ENCODE data around the gene PRELID3B.

PRELID3B gene

DNA sequence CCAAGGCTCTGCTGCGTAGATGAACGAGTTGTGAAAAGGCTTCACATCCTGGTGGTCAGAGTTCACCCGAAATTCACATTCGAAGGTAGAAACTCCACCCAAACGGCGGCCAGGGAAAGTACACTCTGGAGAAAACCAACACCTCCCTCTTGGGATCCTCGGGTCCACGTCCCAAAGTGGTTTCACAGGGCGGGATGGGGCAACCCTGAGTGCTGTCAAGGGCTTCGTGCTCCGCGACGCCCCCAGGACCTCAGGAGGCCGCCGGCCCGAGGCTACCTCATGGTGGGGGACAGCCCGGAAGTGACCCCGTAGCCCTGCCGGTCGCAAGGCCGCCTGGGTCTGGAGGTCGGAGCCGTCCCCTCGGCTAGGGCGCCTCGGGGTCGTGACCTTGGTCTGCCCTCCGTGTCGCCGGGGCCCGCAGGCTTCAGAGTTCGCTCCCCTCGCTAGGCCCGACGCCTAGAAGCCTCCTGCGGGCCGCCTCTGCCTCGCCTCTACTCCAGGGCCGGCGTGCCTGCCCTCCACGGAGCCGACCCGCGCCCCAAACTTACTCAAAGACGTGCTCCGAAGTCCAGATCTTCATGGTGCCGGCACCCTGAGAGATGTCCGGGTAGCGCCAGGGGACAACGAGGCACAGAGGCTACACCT lies at the start of gene PRELID3B:
Gene PRELID3B (minus strand): TSS at position 636 of the 645 bp plus-strand sequence. CDS start 56 bp downstream, at position 580.
- DNase-seq (ENCODE audit: low read depth) = no peak

DNA sequence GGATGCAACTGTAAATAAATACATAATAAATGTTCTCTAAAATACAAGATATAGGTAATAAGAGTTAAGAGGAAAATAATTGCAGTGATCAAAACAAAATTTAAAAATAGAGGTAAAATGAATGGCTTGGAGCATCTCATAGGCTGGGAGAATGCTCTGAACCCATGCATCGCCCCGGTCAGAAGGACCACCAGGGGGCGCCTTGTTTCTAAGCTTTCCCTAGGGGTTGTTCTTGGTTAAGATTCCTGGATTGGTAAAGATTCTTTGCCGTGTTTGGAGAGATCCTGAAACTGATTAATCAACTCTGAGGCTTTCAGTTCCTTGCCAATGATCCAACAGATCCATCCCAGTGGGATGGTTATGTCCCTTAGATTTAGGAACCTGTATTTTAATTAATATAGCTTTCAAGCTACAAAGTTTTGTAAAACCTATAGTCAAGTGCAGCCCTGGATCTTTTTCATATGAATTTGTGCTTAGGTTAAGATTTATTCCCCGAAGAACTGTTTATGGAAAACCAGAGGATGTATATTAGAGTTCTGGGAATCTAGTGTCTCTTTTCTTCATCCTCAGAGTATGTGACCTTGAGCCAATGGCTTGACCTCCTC lies 45.3 kb upstream of the PRELID3B start:
- DNase-seq (ENCODE audit: low read depth) = no peak

DNA sequence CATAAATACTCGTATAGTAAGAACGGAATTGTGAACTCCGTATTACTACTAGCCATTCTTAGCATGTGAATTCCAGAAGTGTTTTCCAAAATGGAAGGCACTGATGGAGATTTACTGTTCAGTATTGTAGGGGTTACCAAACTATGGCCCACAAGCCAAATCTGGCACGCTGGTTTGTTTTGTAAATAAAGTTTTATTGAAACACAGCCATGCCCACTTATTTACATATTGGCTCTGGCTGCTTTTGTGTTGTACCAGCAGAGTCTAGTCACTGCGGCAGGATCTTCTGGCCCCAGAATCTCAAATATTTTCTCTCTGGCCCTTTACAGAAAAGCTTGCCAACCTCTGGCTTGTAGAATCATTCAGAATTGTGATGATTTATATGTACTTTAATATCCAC lies 44.3 kb upstream of the PRELID3B start:
- DNase-seq (ENCODE audit: low read depth) = no peak

DNA sequence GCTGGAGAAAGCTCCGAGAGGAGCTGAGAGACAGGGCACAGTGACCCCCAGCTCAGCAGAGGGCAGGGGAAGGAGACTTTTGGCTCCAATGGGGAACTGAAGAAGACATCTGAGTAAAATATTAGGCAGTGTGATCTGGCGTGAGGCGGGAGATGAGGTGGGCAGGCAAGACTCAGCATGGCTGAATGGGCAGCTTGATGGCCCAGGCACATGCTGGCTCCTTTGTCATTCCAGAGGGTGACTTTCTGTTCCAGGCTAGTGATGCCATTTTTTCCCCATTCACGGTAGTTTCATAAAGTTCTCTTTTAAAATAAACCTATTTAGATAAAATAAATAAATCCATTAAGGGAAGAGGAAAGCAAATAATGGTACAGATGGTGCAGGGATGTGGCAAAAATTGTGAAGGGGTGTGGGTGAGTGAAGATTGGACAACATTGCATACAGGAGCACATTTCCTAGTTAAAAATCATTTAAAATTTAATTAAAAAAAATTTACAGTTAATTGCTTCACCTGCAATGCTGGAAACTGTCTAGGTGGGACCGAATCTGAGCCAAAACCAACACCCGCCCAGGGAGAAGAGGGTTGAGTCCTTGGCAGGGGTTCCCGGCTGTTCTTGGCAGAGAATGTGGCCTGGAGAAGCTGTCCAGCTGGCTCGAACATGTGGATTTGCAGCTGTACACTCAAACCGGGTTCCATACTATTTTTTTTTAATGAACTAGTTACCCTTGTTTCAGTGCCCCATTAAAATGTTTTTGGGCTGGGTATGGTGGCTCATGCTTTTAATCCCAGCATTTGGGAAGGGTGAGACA lies 41.7 kb upstream of the PRELID3B start:
- DNase-seq (ENCODE audit: low read depth) = no peak

DNA sequence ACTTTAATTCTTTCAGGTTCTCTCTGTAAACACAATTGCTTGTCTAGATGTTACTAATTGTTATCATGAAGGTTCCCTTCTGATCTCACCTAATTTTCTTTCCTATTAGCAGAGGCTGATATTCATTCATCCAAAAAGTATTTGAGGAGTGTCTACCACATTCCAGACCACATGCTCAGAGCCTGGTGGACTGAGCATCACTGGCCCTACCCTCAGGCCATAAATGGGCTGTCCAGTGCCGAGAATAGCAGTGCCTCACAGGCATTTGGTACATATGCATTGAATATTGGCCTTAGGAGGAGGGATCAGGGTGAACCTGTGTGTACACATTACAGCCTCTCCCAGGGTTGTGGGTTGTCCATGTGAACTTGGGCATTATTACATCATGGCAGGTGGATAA lies 40.4 kb upstream of the PRELID3B start:
- DNase-seq (ENCODE audit: low read depth) = peak; percentile 28

DNA sequence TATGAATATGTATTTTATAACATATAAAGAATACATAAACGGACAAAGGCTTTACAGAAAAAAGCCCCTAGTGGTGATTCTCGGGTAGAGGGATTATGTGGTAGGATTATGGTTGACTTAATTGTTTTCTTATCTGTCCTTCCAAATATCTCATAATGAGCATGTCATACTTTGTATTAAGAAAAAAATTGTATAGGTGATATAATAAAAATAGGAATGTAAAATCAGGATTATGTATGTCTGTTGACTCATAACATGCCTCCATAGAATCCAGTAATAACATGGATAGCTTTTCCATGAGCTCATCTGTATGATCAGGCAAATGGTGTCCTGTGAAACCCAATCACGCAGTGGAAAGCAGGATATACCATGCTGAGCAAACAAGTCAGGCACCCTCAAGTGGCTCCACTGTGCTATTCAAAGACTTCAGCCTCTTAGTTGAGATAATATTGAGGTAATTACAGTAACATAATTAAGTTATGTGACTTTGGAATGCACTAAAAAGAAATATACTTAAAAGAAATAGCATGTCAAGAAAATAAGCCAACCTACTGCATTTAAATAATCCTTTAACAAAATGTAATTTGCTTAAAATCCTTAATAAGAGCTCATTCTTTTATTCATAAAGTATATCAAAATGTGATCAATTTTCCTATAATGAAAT lies 39.6 kb upstream of the PRELID3B start:
- DNase-seq (ENCODE audit: low read depth) = no peak

DNA sequence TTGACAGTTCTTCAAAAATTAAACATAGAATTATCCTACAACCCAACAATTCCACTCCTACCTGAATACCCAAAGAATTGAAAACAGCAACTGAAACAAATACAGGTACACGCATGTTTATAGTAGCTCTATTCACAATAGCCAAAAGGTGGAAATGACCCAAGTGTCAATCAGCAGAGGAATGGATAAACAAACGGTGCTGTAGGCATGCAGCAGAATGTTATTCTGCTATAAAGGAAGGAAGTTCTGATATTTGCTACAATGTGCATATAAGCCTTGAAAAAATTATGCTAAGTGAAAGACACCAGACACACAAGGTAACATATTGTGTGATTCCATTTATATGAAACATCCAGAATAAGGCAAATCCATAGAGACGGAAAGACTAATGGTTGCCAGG lies 38.5 kb upstream of the PRELID3B start:
- no peak for DNase-seq (ENCODE audit: low read depth)

DNA sequence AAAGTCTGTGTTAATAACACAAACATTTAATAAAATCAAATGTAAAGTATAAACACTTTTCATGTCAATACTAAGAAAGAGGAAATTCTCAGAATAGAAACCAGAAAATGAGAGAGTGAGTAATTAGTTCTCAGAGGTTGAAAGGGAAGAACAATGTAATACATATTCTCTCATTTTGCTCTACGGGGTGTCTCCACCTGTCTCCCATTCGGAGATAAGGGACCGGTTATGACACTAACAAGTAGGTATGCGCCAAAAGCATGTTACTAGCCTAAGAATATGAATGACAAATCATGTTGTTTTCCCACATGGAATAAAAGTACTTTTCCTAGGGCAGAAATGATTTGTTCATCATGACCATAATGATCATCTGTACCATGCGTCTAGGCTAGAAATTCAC lies 35.6 kb upstream of the PRELID3B start:
- no peak for DNase-seq (ENCODE audit: low read depth)

DNA sequence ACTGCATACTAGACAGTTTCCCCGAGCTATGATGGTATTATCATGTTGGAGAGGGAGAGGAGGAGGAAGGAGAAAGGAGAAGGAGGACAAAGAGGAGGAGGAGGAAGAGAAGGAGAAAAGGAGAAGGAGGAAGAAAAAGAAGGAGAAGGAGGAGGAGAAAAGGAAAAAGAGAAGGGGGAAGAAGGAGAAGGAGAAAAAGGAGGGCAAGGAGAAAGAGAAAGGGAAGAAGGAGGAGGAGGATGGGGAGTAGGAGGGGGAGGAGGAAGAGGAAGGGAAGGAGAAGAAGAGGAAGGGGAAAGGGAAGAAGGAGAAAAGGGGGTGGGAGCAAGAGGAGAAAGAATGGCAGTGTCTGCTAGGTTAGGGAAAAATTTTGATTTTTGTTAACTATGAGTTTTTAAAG lies 35.1 kb upstream of the PRELID3B start:
- DNase-seq (ENCODE audit: low read depth) = no peak

DNA sequence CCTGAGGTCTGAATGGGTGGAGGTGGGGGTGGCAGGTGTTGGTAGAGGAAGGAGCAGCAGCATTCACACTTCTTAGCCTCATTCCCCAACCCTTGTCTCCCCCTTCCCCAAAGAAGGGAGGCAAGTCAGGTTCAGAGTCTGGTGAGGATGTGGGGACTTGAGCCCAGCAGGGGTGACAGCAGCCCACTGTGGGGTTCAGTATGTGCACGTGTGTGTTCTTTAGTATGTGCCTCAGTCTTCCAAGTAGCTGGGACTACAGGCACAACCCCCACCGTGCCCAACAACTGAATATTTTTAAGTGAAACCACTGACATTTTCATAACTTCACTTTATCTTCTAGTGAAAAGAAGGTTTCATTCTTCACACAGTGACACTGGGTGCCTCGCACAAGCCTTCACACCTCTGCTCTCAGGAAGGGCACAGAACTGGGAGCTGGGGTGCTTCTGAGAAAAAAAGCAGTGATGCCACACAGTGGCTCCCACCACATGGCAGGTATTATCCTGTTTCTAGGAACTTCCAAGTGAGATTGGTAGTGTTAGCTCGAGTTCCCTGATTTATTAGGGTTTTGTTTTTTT lies 33.4 kb upstream of the PRELID3B start:
- DNase-seq (ENCODE audit: low read depth) = no peak

DNA sequence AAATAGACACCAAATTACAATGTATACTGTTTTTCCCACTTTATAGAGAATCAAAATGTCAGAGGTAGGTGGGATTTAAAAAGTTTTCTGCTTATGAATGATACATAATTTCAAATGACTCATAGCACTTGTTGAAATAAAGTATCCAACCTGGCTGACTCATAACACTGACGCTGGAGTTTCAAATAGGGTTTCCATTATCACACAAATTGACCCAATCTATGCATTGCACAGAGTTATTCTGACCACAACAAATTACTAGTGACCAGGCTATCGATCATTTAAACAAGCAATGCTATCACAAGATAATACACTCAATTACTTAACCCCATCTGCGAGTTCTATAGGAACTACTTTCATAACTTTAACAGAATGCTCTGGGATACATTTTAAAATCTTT lies 31.9 kb upstream of the PRELID3B start:
- no peak for DNase-seq (ENCODE audit: low read depth)

DNA sequence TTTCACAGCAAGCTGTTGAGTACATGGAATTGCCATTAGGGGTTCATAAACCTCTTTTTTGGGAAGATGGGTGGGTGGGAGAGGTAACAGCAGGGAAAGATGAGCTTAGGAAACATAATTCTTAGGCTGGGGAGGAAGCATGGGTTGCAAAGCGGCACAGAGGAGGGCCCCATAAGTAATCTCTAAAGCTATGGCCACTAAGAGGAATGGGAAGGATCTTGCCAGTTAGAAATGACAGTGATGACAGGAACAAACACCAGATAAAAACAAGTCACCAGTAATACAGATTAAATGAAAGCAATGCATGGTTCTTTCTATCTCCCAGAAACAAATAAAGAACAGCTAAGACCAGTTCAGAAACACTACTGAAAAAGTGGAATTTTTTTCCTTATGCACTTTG lies 31.0 kb upstream of the PRELID3B start:
- DNase-seq (ENCODE audit: low read depth) = no peak

DNA sequence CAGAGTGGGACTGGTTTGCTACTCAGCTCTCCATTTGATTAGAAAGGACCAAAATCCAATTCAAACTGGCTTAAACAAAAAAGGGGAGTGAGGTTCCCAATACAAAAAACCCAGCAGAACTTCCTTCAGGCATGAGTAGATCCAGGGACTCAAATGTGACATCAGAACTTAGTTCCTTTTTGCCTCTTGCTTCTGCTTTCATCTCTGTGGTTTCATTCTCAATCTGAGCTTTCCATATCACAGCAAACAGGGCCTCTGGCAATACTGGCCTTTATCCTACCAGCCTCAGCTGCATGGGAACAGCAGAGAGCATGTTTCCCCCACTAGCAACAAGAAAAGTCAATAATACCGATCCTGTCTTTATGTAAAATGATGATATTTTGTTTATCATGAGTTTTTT lies 28.6 kb upstream of the PRELID3B start:
- no peak for DNase-seq (ENCODE audit: low read depth)

DNA sequence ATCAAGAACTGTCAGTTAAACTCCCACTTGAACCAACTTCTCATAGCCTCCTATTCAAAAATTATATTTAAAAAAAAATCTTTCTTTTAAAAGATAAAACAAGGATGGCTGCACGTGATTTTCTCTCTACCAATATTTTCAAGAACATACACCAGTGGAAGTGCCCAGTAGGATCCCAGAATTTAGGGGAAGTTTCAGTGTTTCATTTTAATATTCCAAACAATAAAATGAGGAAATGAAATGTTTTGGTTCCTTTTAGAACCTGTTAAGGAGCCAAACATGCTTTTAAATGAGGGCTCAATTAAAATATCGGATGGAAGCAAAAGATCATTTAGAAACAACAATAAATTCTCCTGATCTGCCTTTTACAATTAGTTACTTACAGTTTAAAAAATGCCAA lies 26.4 kb upstream of the PRELID3B start:
- DNase-seq (ENCODE audit: low read depth) = no peak

DNA sequence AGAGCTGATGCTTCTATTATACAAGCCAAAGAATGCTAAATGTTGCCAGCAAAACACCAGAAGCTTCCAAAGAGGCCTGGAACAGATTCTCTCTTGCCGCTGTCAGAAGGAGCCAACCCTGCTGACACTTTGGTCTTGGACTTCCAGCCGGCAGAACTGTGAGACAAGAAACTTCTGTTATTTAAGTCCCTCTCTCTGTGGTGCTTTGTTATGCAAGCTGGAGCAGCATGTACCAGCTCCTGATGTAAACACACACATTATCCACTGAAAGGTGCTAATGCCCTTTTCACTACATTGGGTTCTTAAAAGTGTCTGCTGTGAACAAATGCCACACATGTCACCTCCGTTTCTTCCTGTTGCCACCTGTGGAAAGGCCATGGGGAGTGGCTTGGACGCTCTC lies 25.9 kb upstream of the PRELID3B start:
- no peak for DNase-seq (ENCODE audit: low read depth)

DNA sequence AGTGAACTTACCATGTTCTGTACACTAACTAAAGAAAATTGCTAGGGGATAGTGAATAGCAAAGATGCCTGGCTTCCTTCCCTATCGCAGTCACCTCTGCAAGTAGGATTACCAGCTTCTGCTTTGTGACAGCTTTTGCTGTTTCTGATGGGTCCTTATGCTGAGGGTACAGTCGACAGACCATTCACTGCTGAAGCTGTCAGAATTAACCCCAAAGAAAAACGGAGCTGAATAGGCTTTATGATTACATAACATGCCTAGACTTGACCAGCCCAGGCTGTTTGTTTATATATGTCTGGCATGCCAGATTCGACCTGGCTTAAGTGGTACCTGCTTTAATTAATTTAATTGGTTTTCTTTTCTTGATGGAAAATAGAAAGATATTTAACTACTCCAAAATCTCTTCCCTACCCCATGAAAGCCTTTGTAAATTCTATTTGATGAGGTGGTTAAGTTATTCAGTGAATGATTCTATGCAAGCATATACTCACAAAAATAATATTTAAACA lies 21.7 kb upstream of the PRELID3B start:
- DNase-seq (ENCODE audit: low read depth) = no peak

DNA sequence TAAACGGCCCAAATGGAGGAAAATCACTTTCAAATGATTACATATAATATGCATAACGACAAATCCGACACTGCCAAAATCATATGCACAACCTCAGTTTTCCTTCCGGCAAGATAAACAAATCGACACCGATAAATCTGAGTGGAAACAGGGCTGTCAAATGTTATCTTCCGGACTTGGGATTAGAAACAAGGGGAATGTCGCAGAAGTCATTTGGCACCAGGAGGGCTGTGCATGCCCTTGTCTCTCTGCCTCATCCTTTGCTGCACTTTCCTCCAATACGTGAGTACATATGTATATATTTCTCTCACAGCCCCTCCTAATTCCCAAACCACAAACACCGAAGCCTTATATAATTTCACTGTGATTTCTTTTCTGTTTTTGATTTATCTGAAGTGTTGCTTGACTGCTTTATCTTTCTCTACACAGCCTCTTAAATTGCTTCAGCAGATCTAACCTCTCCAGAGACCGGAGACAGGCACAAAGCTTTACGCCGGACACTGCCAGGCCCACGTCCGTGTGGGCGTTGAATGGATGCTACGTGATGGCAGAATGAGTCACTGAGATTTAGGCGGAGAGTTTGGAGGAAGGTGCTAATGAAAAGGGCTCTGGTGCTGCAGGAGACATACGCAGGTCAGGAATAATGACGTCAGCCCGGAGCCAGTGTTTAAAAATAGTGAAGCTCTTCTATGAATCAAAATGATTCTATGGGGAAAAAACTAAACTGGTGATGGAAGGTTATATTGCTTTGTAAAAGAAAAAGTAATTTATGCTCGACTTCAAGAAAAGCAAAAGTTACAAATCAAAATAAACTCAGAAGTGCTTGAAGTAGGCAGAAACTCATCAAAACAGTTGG lies 21.0 kb upstream of the PRELID3B start:
- no peak for DNase-seq (ENCODE audit: low read depth)

DNA sequence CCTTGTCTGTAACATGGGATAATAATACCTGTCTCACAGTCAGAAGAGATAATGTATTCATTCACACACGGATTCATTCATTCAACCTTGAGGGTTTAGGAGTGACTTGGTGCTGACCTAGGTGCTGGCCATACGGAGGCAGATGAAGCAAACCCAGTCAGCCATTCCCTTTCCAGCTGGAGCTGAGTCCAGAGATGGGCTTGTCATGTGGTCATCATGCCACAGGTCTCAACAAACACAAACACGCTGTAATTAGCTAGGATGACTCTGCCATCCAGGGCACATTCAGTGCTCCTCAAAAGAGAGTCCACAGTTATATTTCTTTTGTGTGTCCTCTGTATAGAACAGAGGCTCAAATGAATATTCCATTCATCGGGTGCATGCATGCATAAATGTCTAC lies 19.5 kb upstream of the PRELID3B start:
- DNase-seq (ENCODE audit: low read depth) = no peak

DNA sequence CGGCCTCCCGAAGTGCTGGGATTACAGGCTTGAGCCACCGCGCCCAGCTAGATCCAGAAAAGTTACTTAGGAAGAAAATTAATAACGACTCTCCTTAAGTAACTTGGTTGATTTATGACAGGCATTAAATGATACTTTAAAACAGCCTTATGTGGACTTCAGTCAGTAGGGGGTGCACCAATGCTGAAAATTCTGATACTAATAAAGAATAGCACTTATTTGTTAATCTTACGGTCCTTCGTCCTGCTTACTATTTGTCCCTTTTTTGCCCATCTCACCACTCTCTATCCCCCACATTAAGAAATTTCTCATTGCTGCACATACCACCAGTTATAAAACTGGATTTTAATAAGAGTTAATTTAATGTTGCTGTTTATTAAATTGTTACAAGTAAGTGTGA lies 12.7 kb upstream of the PRELID3B start:
- no peak for DNase-seq (ENCODE audit: low read depth)

DNA sequence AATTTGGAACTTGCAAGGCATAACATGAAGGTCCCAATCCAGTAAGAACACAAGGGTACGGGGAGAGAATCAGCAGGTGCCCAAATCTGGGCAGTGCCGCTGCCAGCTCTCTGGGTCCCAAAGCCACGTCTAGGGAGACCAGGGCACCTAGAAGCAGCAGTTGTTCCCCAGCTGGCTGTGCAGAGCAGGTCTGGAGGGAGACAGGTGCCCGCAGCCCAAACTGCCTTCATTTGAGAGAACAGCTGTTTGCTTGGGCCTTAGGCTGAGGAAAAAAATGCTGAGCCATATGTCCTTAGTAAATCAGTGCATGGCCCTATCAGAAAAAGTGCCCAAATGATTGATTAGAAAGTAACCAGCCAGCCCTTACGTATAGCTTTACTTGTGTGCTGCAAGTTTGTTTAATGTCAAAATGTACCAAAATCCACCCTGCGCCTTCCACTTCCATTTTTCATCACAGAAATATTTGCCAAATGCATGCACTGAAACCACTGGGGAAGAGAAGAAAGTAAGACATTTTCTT lies 9.1 kb upstream of the PRELID3B start:
- no peak for DNase-seq (ENCODE audit: low read depth)

DNA sequence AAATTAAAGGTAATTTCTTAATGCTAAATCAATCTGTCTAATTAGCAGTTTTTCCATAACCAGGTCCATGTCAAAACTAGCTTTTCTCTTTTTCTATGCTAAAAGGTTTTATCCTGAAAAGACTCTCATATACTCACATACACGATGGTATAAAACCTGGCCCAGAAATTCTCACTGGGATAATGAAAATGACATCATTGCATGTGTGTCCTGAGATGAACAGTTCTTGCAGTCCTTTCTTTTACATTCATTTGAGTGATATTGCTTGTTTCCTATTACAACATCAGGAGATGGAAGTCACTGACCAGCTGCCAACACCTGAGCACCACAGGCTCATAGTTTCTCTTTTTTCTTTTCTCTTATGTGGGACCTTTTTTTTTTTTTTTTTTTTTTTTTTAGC lies 7.9 kb upstream of the PRELID3B start:
- no peak for DNase-seq (ENCODE audit: low read depth)

All from GM04503 (cell line).